ENCODE data around the gene DLEC1.

DNA sequence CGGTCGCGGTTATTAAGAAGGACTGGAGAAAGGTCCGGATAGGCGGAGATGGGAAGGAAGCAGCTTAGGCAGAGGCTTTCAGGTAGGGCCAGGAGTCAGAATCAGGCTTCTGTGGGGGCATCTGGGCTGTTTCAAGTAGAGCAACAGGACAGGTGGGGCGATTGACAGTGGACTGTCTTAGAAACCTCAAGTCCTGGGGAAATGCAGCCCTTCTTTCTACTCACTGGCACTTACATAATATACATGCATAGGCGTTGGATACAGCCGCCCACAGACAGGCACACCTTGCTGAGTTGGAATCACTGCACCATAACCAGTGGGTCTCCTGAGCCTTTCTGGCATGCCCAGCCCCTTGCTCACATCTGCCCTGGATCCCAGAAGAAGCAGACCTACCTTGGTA is 100.2 kb downstream of the DLEC1 start:
- TF ChIP-seq REST (IDR thresholded peaks at IDR 0.05; ENCODE audit: borderline replicate concordance) (no peak), RAD21 (conservative IDR thresholded peaks at IDR 0.05) (no peak), EP300 (conservative IDR thresholded peaks at IDR 0.05; ENCODE audit: poor library complexity, severe bottlenecking) (no peak)
